ENCODE results near the gene P2RX2.

P2RX2 gene

DNA sequence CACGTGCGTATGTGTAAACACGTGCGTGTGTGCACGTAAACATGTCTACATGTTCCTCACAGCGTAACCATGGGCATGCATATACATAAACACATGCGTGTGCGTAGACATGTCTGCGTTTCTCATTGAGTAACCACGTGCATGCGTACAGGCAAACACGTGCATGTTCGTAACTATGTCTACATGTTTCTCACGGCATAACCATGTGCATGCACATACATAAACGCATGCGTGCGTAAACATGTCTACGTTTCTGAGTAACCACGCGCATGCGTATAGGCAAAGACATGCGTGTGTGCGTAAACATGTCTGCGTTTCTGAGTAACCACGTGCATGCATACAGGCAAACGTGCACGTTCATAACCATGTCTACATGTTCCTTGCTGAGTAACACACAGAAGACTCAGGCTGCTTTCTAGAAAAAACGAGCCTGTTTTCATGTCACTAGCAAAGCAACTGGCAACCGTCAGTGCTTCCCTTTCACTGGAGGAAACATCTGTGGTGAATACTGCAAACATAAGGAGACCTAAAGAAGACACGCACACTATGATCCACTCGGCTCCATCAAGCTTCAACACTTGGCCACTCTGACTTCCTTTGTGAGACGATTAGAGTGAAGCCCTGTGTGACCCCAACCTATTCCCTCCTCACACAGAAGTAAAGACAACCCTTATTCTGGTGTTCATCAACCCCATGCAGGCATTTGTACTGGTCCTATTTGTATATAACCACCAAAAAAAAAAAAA is 39.7 kb downstream of the P2RX2 start:
- Histone ChIP-seq H3K4me1 (ENCODE audit: control insufficient read depth, insufficient read depth, low read length) (no peaks in the 10 kb centered on the region), H3K36me3 (ENCODE audit: control insufficient read depth, insufficient read depth, low read length) (peaks cover 13% of the 10 kb centered on the region), H3K27me3 (ENCODE audit: control insufficient read depth, insufficient read depth, low read length) (no peaks in the 10 kb centered on the region), H3K9me3 (ENCODE audit: control insufficient read depth, low read length) (no peaks in the 10 kb centered on the region), H3K4me3 (ENCODE audit: low read length) (no peak overlapping the region), H3K9ac (ENCODE audit: low read length) (no peak overlapping the region)

DNA sequence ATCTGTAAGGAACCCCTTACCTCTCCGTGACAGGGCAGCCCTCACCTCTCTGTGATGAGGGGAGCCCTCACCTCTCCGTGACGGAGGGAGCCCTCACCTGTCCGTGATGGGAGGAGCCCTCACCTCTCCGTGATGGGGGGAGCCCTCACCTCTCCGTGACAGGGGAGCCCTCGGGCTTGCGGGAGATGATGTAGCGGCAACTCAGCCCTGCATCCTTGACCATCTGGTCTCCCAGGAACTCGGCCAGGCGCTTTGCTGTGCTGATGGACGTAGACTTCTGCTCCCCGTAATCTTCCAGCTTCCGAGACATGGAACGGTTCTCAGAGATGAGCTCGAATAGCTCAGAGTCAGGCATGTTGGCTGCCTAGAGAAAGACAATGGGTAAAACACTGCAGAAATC is 40.6 kb downstream of the P2RX2 start:
- Histone ChIP-seq H3K9ac (ENCODE audit: low read length) (no peak overlapping the region), H3K4me1 (ENCODE audit: control insufficient read depth, insufficient read depth, low read length) (no peaks in the 10 kb centered on the region), H3K9me3 (ENCODE audit: control insufficient read depth, low read length) (no peaks in the 10 kb centered on the region), H3K4me3 (ENCODE audit: low read length) (no peak overlapping the region), H3K27me3 (ENCODE audit: control insufficient read depth, insufficient read depth, low read length) (no peaks in the 10 kb centered on the region), H3K36me3 (ENCODE audit: control insufficient read depth, insufficient read depth, low read length) (peaks cover 13% of the 10 kb centered on the region)

DNA sequence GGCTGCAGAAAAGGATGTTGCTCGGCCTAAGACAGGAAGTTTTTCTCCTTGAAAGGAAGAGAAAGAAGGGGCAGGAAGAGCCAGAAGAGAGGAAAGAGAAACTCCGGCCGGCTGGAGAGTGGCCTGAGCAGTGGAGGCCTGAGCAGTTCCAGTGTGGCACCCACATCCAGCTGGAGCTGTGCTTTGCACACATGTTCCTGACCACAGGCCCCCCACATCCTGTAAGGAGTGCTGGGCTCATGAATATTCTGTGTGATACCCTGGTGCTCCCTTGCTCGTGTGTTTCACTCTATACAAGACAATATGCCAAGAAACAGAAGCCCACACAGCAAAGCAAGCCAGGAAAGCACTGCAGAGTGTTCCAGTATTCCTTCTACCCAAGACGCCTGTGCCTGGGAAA is 41.5 kb downstream of the P2RX2 start:
- no peaks in the 10 kb centered on the region for H3K9me3 ChIP-seq (ENCODE audit: control insufficient read depth, low read length)
- H3K4me3 ChIP-seq (ENCODE audit: low read length) = no peak overlapping the region
- no peak overlapping the region for H3K9ac ChIP-seq (ENCODE audit: low read length)
- H3K4me1 ChIP-seq (ENCODE audit: control insufficient read depth, insufficient read depth, low read length) = no peaks in the 10 kb centered on the region
- no peaks in the 10 kb centered on the region for H3K27me3 ChIP-seq (ENCODE audit: control insufficient read depth, insufficient read depth, low read length)
- peaks cover 13% of the 10 kb centered on the region for H3K36me3 ChIP-seq (ENCODE audit: control insufficient read depth, insufficient read depth, low read length)

DNA sequence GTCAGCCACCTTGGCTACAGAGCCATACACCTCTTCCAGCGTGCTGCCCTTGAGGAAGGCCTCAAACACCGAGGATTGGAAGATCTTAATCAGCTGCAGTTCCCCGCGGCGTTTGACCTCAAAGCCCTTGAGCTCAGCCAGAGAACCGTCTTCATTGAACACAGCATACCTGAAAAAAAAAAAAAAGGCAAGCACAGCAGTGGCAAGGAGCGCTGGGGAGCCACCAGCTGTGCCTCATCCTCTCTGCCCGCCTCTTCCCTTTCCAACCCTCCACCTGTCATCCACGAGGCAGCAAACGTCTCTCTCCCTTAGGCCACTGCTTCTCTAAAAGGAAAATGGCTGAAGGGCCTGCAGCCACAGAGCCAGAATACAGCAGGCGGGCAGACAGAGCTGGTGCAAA is 42.4 kb downstream of the P2RX2 start:
- no peaks in the 10 kb centered on the region for H3K9me3 ChIP-seq (ENCODE audit: control insufficient read depth, low read length)
- H3K4me1 ChIP-seq (ENCODE audit: control insufficient read depth, insufficient read depth, low read length) = no peaks in the 10 kb centered on the region
- no peak overlapping the region for H3K4me3 ChIP-seq (ENCODE audit: low read length)
- no peak overlapping the region for H3K9ac ChIP-seq (ENCODE audit: low read length)
- H3K27me3 ChIP-seq (ENCODE audit: control insufficient read depth, insufficient read depth, low read length) = no peaks in the 10 kb centered on the region
- peaks cover 13% of the 10 kb centered on the region for H3K36me3 ChIP-seq (ENCODE audit: control insufficient read depth, insufficient read depth, low read length)

DNA sequence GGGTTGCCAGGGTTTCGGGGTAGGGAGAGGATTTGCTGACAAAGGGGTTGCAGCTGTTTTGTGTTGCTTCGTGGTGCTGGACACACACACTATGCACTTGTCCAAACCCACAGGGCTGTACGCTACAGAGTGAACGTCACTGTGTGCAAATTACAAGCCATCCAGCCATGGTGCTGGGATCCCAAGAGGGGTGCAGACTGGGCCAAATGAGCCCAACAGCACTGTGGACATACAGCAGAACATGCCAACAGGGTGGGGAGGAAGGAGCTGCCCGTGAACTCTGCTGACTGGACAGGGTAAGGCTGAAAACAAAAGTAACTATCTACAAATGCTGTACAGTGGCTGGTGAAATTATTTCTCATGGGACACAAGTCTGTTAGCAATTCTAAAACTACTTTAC is 43.4 kb downstream of the P2RX2 start:
- Histone ChIP-seq H3K4me3 (ENCODE audit: low read length) (no peak overlapping the region), H3K36me3 (ENCODE audit: control insufficient read depth, insufficient read depth, low read length) (peaks cover 10% of the 10 kb centered on the region), H3K9me3 (ENCODE audit: control insufficient read depth, low read length) (no peaks in the 10 kb centered on the region), H3K4me1 (ENCODE audit: control insufficient read depth, insufficient read depth, low read length) (no peaks in the 10 kb centered on the region), H3K27me3 (ENCODE audit: control insufficient read depth, insufficient read depth, low read length) (no peaks in the 10 kb centered on the region), H3K9ac (ENCODE audit: low read length) (no peak overlapping the region)

DNA sequence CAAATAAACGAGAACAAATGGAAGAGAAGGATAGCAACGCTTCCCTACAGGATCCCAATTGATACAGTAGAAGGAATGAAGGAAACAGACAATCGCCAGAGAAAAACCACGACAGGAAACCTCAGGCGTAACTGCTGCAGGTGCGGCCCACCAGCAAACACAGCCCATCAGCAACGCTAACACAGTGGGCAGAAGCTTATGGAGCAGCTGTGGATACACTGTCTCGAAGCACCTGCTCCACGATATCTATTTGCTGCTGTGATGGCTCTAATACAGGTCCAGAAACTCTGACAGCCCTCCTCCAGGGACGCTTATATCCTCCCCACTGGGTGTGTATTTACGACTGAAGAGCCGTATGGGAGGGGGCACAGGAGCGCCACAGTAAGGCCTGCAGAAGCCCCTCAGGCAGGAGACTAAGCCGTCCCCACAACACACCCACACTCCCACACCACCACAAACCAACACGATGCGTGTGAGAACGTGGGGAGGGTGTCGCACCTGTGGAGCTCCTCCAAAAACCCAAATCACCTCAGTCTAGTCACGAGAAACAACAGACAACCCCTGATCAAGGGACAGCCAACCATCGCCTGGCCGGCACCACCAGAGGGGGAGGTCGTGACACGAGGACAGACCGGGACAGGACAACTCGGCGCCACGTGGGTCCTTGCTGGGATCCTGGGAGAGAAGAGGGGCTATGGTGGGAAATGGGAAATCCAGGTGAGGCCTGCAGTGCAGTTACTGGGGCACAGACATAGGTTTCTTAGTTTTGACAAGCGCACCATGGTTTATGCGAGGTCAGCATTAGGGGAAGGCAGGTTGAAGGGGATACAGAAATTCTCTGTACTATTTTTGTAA is 44.6 kb downstream of the P2RX2 start:
- Histone ChIP-seq H3K9ac (ENCODE audit: low read length) (no peak overlapping the region), H3K9me3 (ENCODE audit: control insufficient read depth, low read length) (no peaks in the 10 kb centered on the region), H3K27me3 (ENCODE audit: control insufficient read depth, insufficient read depth, low read length) (no peaks in the 10 kb centered on the region), H3K4me3 (ENCODE audit: low read length) (no peak overlapping the region), H3K36me3 (ENCODE audit: control insufficient read depth, insufficient read depth, low read length) (peaks cover 10% of the 10 kb centered on the region), H3K4me1 (ENCODE audit: control insufficient read depth, insufficient read depth, low read length) (no peaks in the 10 kb centered on the region)

DNA sequence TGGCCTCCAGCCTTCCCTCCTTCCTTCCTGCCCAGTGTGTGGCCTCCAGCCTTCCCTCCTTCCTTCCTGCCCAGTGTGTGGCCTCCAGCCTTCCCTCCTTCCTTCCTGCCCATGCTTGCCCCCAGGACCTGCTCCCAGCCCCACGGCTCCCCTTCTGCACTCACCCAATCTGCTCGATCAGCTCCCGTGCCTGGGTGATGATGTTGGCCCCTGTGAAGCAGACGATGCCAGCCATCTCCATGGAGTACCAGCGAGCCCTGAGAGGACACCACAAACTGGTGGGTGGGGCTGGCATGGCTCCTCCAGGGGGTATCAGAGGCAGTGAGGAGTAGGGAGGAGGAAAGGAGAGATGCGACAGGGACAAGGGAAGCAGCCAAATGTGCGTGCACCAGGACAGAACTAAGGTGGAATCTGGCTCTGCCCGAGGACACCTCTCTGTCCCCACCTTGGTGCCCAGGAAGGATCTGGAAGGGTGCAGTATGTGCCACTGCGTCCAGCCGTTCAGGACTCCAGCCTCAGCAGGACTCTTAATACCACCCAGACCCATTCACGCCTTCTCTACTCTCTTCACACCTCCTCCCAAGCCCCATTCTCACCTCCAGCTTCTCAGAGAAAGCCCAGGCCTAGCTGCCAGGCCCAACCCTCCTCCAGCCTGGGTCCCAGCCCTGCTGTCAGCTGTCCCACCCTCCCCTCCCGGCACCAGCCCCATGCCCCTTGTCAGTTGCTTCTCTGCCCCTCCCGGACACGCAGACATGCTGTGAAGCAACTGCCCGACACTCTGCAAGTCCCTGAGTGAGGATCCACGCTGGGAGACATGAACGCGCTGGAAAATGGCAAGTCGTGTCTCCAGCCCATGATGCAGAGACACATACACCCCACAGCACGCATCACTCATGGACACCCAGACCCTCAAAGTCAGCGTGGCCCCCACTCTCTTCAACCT is 45.9 kb downstream of the P2RX2 start:
- no peaks in the 10 kb centered on the region for H3K4me1 ChIP-seq (ENCODE audit: control insufficient read depth, insufficient read depth, low read length)
- H3K9me3 ChIP-seq (ENCODE audit: control insufficient read depth, low read length) = no peaks in the 10 kb centered on the region
- no peak overlapping the region for H3K4me3 ChIP-seq (ENCODE audit: low read length)
- H3K36me3 ChIP-seq (ENCODE audit: control insufficient read depth, insufficient read depth, low read length) = peaks cover 10% of the 10 kb centered on the region
- no peak overlapping the region for H3K9ac ChIP-seq (ENCODE audit: low read length)
- no peaks in the 10 kb centered on the region for H3K27me3 ChIP-seq (ENCODE audit: control insufficient read depth, insufficient read depth, low read length)

DNA sequence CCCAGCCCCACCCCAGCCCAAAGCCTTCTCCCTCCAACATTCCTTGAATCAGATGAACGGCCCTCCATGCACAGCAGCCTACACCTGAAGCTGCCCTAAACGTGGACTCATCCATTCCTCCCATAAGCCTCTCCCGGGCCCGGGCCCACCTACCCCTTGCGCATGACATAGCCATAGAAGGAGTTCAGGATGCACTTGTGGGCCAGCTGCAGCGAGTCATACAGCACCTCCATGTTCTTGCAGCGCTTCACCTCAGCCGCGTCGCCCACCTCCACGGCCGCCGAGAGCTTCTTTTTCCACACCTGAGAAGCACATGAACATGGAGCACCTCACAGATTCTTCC is 46.5 kb downstream of the P2RX2 start:
- peaks cover 10% of the 10 kb centered on the region for H3K36me3 ChIP-seq (ENCODE audit: control insufficient read depth, insufficient read depth, low read length)

DNA sequence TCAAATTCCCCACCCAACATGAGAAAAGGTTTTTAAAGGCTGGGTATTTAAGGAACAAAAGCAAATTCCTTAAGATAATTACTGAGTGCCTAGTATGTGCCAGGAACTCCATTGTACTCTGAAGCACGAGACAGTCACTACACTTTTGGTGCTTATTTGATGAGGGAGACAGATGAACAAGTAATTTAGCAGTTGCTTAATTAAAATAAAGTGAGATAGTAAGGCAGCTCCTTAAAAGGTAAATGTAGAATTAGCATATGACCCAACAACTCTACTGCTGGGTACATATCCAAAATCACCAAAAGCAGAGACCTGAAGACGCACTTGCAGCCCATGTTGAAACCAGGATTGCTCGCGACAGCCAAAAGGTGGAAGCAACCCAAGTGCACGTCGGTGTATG is 47.2 kb downstream of the P2RX2 start:
- Histone ChIP-seq H3K4me1 (ENCODE audit: control insufficient read depth, insufficient read depth, low read length) (no peaks in the 10 kb centered on the region), H3K9ac (ENCODE audit: low read length) (no peak overlapping the region), H3K27me3 (ENCODE audit: control insufficient read depth, insufficient read depth, low read length) (no peaks in the 10 kb centered on the region), H3K4me3 (ENCODE audit: low read length) (no peak overlapping the region), H3K36me3 (ENCODE audit: control insufficient read depth, insufficient read depth, low read length) (peaks cover 6% of the 10 kb centered on the region), H3K9me3 (ENCODE audit: control insufficient read depth, low read length) (no peaks in the 10 kb centered on the region)

More for the DNA sequence above, 46.5 kb downstream of the P2RX2 start:
- H3K4me3 ChIP-seq (ENCODE audit: low read length) = no peak overlapping the region
- H3K27me3 ChIP-seq (ENCODE audit: control insufficient read depth, insufficient read depth, low read length) = no peaks in the 10 kb centered on the region
- no peaks in the 10 kb centered on the region for H3K4me1 ChIP-seq (ENCODE audit: control insufficient read depth, insufficient read depth, low read length)
- H3K9ac ChIP-seq (ENCODE audit: low read length) = no peak overlapping the region
- H3K9me3 ChIP-seq (ENCODE audit: control insufficient read depth, low read length) = no peaks in the 10 kb centered on the region

DNA sequence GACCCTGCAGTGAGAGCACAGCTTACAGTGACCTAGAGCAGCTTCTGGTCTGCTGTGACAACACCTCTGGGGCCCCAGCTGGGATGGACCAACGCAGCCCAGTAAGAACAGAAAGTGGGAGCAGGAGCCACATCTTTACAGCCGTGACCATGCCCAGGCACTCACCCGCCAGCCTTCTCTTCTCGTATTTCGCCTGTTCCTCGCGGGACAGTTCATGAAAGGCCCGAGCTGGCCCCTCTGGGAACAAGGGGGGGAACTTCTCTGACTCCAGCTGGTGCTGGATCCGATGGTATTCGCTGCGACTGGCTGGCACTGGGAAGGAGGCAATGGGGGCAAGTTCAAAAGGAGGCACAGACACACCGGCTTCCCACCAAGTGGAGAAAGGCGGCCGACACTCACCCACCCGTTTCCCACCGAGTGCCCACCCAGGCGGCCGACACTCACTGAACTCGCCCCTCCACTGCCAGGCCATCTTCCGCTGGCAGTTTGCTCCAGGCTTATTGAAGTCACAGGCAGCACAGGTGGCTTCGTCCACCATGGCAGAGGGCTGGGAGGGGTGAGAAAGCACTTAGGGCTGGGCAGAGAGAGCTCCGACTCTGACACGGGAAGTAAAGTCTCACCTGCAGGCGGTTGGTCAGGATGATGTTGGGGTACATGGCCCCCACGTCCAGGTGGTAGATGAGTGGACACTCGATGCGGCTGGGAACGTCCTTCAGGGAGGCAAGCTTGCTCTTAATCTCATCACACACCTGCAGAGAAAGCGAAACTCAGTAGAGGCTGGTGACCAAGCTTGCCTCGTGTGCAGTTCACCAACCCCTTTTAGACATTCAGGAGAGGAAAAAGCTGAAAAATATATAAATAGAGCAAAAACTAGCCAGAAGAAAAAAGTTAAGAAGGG is 49.9 kb downstream of the P2RX2 start:
- no peaks in the 10 kb centered on the region for H3K27me3 ChIP-seq (ENCODE audit: control insufficient read depth, insufficient read depth, low read length)
- H3K9ac ChIP-seq (ENCODE audit: low read length) = no peak overlapping the region
- H3K9me3 ChIP-seq (ENCODE audit: control insufficient read depth, low read length) = no peaks in the 10 kb centered on the region
- H3K36me3 ChIP-seq (ENCODE audit: control insufficient read depth, insufficient read depth, low read length) = no peaks in the 10 kb centered on the region
- no peak overlapping the region for H3K4me3 ChIP-seq (ENCODE audit: low read length)
- H3K4me1 ChIP-seq (ENCODE audit: control insufficient read depth, insufficient read depth, low read length) = no peaks in the 10 kb centered on the region

DNA sequence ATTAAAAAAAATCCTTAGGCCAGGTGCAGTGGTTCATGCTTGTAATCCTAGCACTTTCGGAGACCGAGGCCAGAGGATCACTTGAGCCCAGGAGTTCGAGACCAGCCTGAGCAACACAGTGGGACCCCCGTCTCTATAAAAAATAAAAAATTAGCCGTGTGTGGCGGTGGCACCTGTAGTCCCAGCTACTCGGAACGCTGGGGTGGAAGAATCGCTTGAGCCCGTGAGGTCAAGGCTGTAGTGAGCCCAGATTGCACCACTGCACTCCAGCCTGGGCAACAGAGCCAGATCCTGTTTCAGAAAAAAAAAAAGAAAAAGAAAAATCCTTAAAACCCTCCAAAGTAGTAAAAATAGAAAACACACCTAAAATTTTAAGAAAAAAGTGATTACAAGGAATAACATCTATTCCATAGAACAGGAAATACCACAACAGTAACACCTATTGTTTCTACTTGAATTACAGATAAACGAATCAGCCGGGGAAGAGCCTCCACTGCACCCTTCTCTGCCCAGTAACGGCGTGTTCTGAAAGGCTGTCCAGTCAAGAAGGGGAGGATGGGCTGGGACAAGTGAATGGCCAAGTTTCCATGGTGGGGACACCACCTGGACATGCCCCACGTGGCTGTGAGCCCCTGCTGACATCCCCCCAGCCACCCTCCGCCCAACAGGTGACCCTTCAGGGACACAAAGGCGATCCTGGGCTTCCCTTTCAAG is 50.7 kb downstream of the P2RX2 start:
- Histone ChIP-seq H3K27me3 (ENCODE audit: control insufficient read depth, insufficient read depth, low read length) (no peaks in the 10 kb centered on the region), H3K36me3 (ENCODE audit: control insufficient read depth, insufficient read depth, low read length) (no peaks in the 10 kb centered on the region), H3K4me1 (ENCODE audit: control insufficient read depth, insufficient read depth, low read length) (no peaks in the 10 kb centered on the region), H3K9me3 (ENCODE audit: control insufficient read depth, low read length) (no peaks in the 10 kb centered on the region), H3K9ac (ENCODE audit: low read length) (no peak overlapping the region), H3K4me3 (ENCODE audit: low read length) (no peak overlapping the region)
